Tibial nerve (tissue), 4 donors: ENCODE data around the gene VGLL1. TPM values are rescaled to one million over a fixed set of nuclear protein-coding genes. Genes with fewer than 3 reads are reported as not detected.

ENCODE experiments used
- DNase-seq, 2 donors: peaks; one replicate each; pipeline ENCODE4 v3.0.0-alpha.2; 2019; ENCODE audit warnings: low spot score in 2 of 2
- H3K27ac ChIP-seq, 4 donors: fragments of 200-600 bp; sonication (generic) in 3 of 4; one replicate each; pipeline ENCODE4 v1.5.1; 2017 to 2019; ENCODE audit warnings: mild to moderate bottlenecking in 1 of 4
- H3K27me3 ChIP-seq, 2 donors: fragments of 200-600 bp; sonication (generic) in 1 of 2; one replicate each; pipeline versions ENCODE4 v1.5.1 to v1.6.0; 2017 to 2019
- H3K36me3 ChIP-seq, 3 donors: fragments of 200-600 bp; sonication (generic); one replicate each; pipeline ENCODE4 v1.5.1; 2018 to 2019
- H3K4me1 ChIP-seq, 4 donors: fragments of 200-600 bp; sonication (generic) in 3 of 4; one replicate each; pipeline ENCODE4 v1.5.1; 2017 to 2019
- H3K4me3 ChIP-seq, 4 donors: fragments of 200-600 bp; sonication (generic) in 3 of 4; one replicate each; pipeline ENCODE4 v1.5.1; 2017 to 2019; ENCODE audit warnings: mild to moderate bottlenecking in 1 of 4, moderate library complexity in 1 of 4
- H3K9me3 ChIP-seq, 4 donors: fragments of 200-600 bp; sonication (generic) in 3 of 4; one replicate each; pipeline ENCODE4 v1.5.1; 2017 to 2019
- EP300 ChIP-seq, 2 donors: sonication (generic); formaldehyde crosslinking; IDR thresholded peaks; one replicate each; pipeline ENCODE4 v1.6.1; 2017; ENCODE audit warnings: antibody characterized with exemption in 2 of 2, mild to moderate bottlenecking in 1 of 2
- POLR2A ChIP-seq, 2 donors: fragments of 450-650 bp; IDR thresholded peaks; one replicate each; pipeline ENCODE4 v1.6.1; 2017; ENCODE audit warnings: antibody characterized with exemption in 2 of 2, mild to moderate bottlenecking in 2 of 2, moderate library complexity in 2 of 2
- WGBS, 2 donors: methylation state at CpG; one replicate each; pipeline ENCODE4 v1.1.5; 2018; 5-methylcytosine and 5-hydroxymethylcytosine counted together
- total RNA-seq, 4 donors: library from RNA; depleted of rRNA; stranded (reverse); fragments of >200 nt; gene quantifications; one replicate each; pipeline ENCODE4 v1.1.0, GENCODE V29; 2016
- TF ChIP-seq, protein P1 (sequence below), 5 experiments: fragments of 200-600 bp in 3 of 5; fragments of 450-650 bp in 2 of 5; sonication (generic) in 3 of 5; IDR thresholded peaks; one replicate each; pipeline ENCODE4 v1.5.1; 2016 to 2019; ENCODE audit warnings: antibody characterized with exemption in 5 of 5, mild to moderate bottlenecking in 3 of 5, moderate library complexity in 2 of 5

Gene VGLL1
- total RNA-seq, 4 donors from 2014 or later: not detected

GRCh38 chrX:136585960-136586359, 53.9 kb downstream of the VGLL1 start:
- no peak for DNase-seq
- H3K27me3 ChIP-seq: no peaks in the 10 kb centered on the region
- H3K9me3 ChIP-seq: no peaks in the 10 kb centered on the region
- no peak overlapping the region for H3K4me3 ChIP-seq
- no peak for TF ChIP-seq POLR2A (IDR thresholded peaks at IDR 0.05)
- TF ChIP-seq, protein P1, sequence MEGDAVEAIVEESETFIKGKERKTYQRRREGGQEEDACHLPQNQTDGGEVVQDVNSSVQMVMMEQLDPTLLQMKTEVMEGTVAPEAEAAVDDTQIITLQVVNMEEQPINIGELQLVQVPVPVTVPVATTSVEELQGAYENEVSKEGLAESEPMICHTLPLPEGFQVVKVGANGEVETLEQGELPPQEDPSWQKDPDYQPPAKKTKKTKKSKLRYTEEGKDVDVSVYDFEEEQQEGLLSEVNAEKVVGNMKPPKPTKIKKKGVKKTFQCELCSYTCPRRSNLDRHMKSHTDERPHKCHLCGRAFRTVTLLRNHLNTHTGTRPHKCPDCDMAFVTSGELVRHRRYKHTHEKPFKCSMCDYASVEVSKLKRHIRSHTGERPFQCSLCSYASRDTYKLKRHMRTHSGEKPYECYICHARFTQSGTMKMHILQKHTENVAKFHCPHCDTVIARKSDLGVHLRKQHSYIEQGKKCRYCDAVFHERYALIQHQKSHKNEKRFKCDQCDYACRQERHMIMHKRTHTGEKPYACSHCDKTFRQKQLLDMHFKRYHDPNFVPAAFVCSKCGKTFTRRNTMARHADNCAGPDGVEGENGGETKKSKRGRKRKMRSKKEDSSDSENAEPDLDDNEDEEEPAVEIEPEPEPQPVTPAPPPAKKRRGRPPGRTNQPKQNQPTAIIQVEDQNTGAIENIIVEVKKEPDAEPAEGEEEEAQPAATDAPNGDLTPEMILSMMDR (IDR thresholded peaks at IDR 0.05): no peak
- TF ChIP-seq EP300 (IDR thresholded peaks at IDR 0.05): no peak
- H3K27ac ChIP-seq: no peak overlapping the region
- 63 to 69% methylated on average over 3 of the region's 3 CpGs for WGBS, 2 donors
- H3K36me3 ChIP-seq: no peaks in the 10 kb centered on the region
- H3K4me1 ChIP-seq: no peaks in the 10 kb centered on the region

- Histone ChIP-seq H3K9me3 (no peaks in the 10 kb centered on the region), H3K4me3 (no peak overlapping the region), H3K4me1 (no peaks in the 10 kb centered on the region), H3K27ac (no peak overlapping the region), H3K27me3 (no peaks in the 10 kb centered on the region), H3K36me3 (no peaks in the 10 kb centered on the region)
- WGBS, 2 donors: 21 to 40% methylated on average over 2 to 3 of the region's 3 CpGs
- no peak for DNase-seq
- TF ChIP-seq POLR2A (IDR thresholded peaks at IDR 0.05): no peak
- TF ChIP-seq EP300 (IDR thresholded peaks at IDR 0.05): no peak
- TF ChIP-seq, protein P1 (IDR thresholded peaks at IDR 0.05): no peak
Measured at GRCh38 chrX:136586386-136586785, 54.4 kb downstream of the VGLL1 start.

DNA sequence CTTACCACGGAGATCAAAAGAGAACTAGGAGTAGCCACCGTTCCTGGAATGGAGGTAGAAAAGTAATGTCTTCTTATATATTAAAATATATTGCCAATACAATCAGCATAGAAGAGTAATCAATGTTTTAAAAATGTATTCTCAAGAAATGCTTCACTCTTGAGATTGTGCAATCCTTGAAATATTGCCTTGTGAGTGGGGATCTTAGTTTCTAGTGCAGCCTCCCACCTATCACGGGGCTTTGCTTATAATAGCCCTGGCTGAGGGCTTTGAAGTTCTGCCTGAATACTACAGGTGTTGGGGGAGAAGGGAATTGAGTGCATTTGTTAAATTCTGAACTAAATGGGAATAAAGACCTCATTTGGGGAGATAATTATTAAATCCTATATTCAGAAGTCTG, 55.5 kb downstream of the VGLL1 start:
- 59 to 74% methylated on average over 3 of the region's 3 CpGs for WGBS, 2 donors
- Histone ChIP-seq H3K27ac (no peak overlapping the region), H3K9me3 (no peaks in the 10 kb centered on the region), H3K4me3 (no peak overlapping the region), H3K27me3 (no peaks in the 10 kb centered on the region), H3K4me1 (no peaks in the 10 kb centered on the region), H3K36me3 (no peaks in the 10 kb centered on the region)
- TF ChIP-seq, protein P1 (IDR thresholded peaks at IDR 0.05): no peak
- TF ChIP-seq POLR2A (IDR thresholded peaks at IDR 0.05): no peak
- TF ChIP-seq EP300 (IDR thresholded peaks at IDR 0.05): no peak
- no peak for DNase-seq

GRCh38 chrX:136588036-136588435, 56.0 kb downstream of the VGLL1 start:
- no peak overlapping the region for H3K27ac ChIP-seq
- DNase-seq: no peak
- TF ChIP-seq, protein P1 (IDR thresholded peaks at IDR 0.05): no peak
- H3K27me3 ChIP-seq: peaks cover 0 to under 1% of the 10 kb centered on the region in 2 donors
- no peaks in the 10 kb centered on the region for H3K4me1 ChIP-seq
- no peaks in the 10 kb centered on the region for H3K9me3 ChIP-seq
- no peak overlapping the region for H3K4me3 ChIP-seq
- 62 to 87% methylated on average over 1 of the region's 1 CpG for WGBS, 2 donors
- no peaks in the 10 kb centered on the region for H3K36me3 ChIP-seq

GRCh38 chrX:136589966-136590365, 58.0 kb downstream of the VGLL1 start:
- WGBS, 2 donors: 85 to 95% methylated on average over 3 of the region's 3 CpGs
- no peak for DNase-seq
- no peaks in the 10 kb centered on the region for H3K36me3 ChIP-seq
- H3K4me3 ChIP-seq: no peak overlapping the region
- H3K27ac ChIP-seq: no peak overlapping the region
- peaks cover 0 to 8% of the 10 kb centered on the region in 2 donors for H3K27me3 ChIP-seq
- no peaks in the 10 kb centered on the region for H3K4me1 ChIP-seq
- TF ChIP-seq, protein P1 (IDR thresholded peaks at IDR 0.05): no peak
- TF ChIP-seq POLR2A (IDR thresholded peaks at IDR 0.05) (no peak), EP300 (IDR thresholded peaks at IDR 0.05) (no peak)
- H3K9me3 ChIP-seq: no peaks in the 10 kb centered on the region
